NB4 (cell line): ENCODE measurements around the gene SAFB2.
A peak's percentile ranks its signal among the peaks of the same experiment; 100 is the strongest.

Experiments
- DNase-seq: peaks from one replicate; pipeline ENCODE4 v3.0.0; 2010; ENCODE audit warnings: low read depth
- H3K4me3 ChIP-seq: one replicate; pipeline ENCODE4 v1.5.1; 2011; ENCODE audit warnings: mild to moderate bottlenecking, low read depth, low read length, moderate library complexity
- MYC ChIP-seq: IDR thresholded peaks from 2 replicates; pipeline ENCODE4 v1.6.1; 2011; ENCODE audit warnings: low read depth, low read length
- POLR2A ChIP-seq: IDR thresholded peaks from 2 replicates; pipeline ENCODE4 v1.6.1; 2011; ENCODE audit warnings: mild to moderate bottlenecking; ENCODE audit not compliant: insufficient read length; ENCODE audit errors: extremely low read depth
- TF ChIP-seq, protein P1 (sequence below): IDR thresholded peaks from 2 replicates; pipeline ENCODE4 v1.6.1; 2011; ENCODE audit warnings: low read depth, low read length
- TF ChIP-seq, protein P2 (sequence below): IDR thresholded peaks from one replicate; pipeline ENCODE4 v1.5.1; 2012; ENCODE audit warnings: low read depth, low read length

SAFB2 gene

GRCh38 chr19:5624741-5625278 lies 2.2 kb upstream of the SAFB2 start:
- DNase-seq, result no peak
- no peak for TF ChIP-seq POLR2A
- TF ChIP-seq, protein P1, sequence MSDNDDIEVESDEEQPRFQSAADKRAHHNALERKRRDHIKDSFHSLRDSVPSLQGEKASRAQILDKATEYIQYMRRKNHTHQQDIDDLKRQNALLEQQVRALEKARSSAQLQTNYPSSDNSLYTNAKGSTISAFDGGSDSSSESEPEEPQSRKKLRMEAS, result no peak
- TF ChIP-seq, protein P2, sequence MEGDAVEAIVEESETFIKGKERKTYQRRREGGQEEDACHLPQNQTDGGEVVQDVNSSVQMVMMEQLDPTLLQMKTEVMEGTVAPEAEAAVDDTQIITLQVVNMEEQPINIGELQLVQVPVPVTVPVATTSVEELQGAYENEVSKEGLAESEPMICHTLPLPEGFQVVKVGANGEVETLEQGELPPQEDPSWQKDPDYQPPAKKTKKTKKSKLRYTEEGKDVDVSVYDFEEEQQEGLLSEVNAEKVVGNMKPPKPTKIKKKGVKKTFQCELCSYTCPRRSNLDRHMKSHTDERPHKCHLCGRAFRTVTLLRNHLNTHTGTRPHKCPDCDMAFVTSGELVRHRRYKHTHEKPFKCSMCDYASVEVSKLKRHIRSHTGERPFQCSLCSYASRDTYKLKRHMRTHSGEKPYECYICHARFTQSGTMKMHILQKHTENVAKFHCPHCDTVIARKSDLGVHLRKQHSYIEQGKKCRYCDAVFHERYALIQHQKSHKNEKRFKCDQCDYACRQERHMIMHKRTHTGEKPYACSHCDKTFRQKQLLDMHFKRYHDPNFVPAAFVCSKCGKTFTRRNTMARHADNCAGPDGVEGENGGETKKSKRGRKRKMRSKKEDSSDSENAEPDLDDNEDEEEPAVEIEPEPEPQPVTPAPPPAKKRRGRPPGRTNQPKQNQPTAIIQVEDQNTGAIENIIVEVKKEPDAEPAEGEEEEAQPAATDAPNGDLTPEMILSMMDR, result no peak
- H3K4me3 ChIP-seq, result peak overlapping the region; percentile 95

DNA sequence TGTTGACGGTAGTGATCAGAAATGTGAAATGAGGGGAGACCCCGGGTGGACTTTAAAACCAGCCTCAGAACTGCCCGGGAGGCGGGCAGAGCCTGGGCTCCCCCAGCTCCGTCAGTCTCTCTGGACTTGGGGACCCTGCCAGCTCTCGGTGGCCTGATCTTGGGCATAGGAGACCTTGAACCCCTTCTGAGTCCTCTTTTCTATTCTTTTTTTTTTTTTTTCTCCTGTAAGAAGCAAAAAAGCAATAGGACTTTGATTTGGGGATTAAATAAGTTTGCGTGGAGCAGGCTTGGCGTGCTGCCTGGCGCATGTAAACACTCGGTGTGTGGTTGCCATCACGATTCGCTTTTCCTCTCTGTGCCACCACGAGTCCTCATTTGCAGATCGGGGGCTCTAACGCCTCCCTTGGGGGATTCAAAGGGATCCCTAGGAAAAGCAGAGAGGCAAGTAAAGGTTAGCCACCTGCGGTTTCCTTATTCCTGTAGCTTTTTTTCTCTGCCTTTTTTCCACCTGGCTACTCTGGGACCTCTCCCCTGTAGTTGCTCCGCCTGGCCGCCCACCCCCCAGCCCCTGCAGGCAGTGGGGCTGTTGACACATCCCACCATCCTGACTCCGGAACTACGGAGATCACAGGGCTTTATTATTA lies 1.6 kb upstream of the SAFB2 start:
- peak; percentile 30 for DNase-seq
- H3K4me3 ChIP-seq, result peak overlapping the region; percentile 95
- TF ChIP-seq MYC, result peak; percentile 21; the same call in 1 of the 2 replicates
- TF ChIP-seq, protein P2, result no peak

- TF ChIP-seq, protein P2, result no peak
- no peak for TF ChIP-seq POLR2A
- H3K4me3 ChIP-seq, result peak overlapping the region; percentile 95
- peak; percentile 20 for DNase-seq
Measured at GRCh38 chr19:5623397-5624017, 931 bp upstream of the SAFB2 start.

GRCh38 chr19:5621945-5622464 lies 571 bp downstream of the SAFB2 start:
- no peak for DNase-seq
- peak overlapping the region; percentile 85 for H3K4me3 ChIP-seq
- TF ChIP-seq, protein P2, result no peak
- TF ChIP-seq MYC (no peak), POLR2A (no peak)
- TF ChIP-seq, protein P1, result no peak

GRCh38 chr19:5621311-5621944 lies 1.1 kb downstream of the SAFB2 start:
- no peak for DNase-seq
- H3K4me3 ChIP-seq, result peak overlapping the region; percentile 85
- TF ChIP-seq, protein P1, result no peak
- TF ChIP-seq POLR2A (no peak), MYC (no peak)
- TF ChIP-seq, protein P2, result no peak
